Endothelial cell of umbilical vein (primary cell): ENCODE data around the gene PRIMPOL. TPM values are rescaled to one million over a fixed set of nuclear protein-coding genes. Genes with fewer than 3 reads are reported as not detected.
"Not testable (repeated sequence)": the region's sequence is repeated elsewhere in the genome, so short reads cannot be mapped to it uniquely, and the experiment has no call there.

ENCODE experiments used
- BruUV-seq: library from RNA; stranded (reverse); fragments of 400-500 nt; replicated peaks from 2 replicates; lab custom pipeline; 2021; lab: Mats Ljungman, UMichigan
- CTCF ChIA-PET: fragments of 300-600, 350-600 bp; sonication (Branson Sonifier 250); formaldehyde crosslinking; loops from one replicate; lab custom pipeline; 2021; ENCODE audit warnings: antibody characterized with exemption, inconsistent platforms; lab: Charles Lee
- POLR2A ChIA-PET: fragments of 300-600, 350-600 bp; sonication (Branson Sonifier 250); formaldehyde crosslinking; loops from one replicate; lab custom pipeline; 2021; ENCODE audit warnings: antibody characterized with exemption, inconsistent platforms; lab: Charles Lee
- DNase-seq: peaks from one replicate; pipeline ENCODE4 v3.0.0-alpha.2; 2011; ENCODE audit warnings: low read depth, low spot score
- FAIRE-seq: peaks from 2 replicates; lab custom pipeline; 2011; peaks lifted over from hg19 to GRCh38; lab: Jason Lieb, UNC
- H2AFZ ChIP-seq: 2 replicates; pipeline ENCODE4 v1.6.0; 2012; ENCODE audit warnings: low read depth, low read length, control low read depth, inconsistent platforms
- H3K27ac ChIP-seq: 2 replicates; pipeline ENCODE4 v1.5.1; 2011; ENCODE audit warnings: low read depth, mild to moderate bottlenecking, control low read depth, low read length, moderate library complexity; ENCODE audit not compliant: insufficient read depth
- H3K27me3 ChIP-seq, 2 experiments: 2 replicates each; pipeline versions ENCODE4 v1.6.0 to v1.6.1; 2011; ENCODE audit warnings: low read length in 2 of 2, mixed read lengths in 1 of 2; ENCODE audit not compliant: control insufficient read depth in 2 of 2, insufficient read depth in 2 of 2
- H3K36me3 ChIP-seq, 2 experiments: 2 replicates in 1 of 2; 3 replicates in 1 of 2; pipeline ENCODE4 v1.5.1; 2011; ENCODE audit warnings: low read length in 2 of 2, mild to moderate bottlenecking in 1 of 2, moderate library complexity in 1 of 2; ENCODE audit not compliant: control insufficient read depth in 2 of 2, insufficient read depth in 2 of 2; ENCODE audit errors: extremely low read depth in 1 of 2
- H3K4me1 ChIP-seq: 3 replicates; pipeline ENCODE4 v1.5.1; 2011; ENCODE audit warnings: mild to moderate bottlenecking, low read length; ENCODE audit not compliant: control insufficient read depth, insufficient read depth; ENCODE audit errors: extremely low read depth
- H3K4me2 ChIP-seq: 2 replicates; pipeline ENCODE4 v1.6.1; 2011; ENCODE audit warnings: low read length, control low read depth, mixed read lengths; ENCODE audit not compliant: insufficient read depth
- H3K4me3 ChIP-seq, 3 experiments: fragments of 200-600 bp in 1 of 3; sonication (generic), shearing (Covaris generic) in 1 of 3; replicated peaks in 1 of 3; 2 replicates each; pipeline ENCODE4 v1.5.1; 2011 to 2016; ENCODE audit warnings: control low read depth in 3 of 3, low read length in 3 of 3, mild to moderate bottlenecking in 2 of 3, inconsistent platforms in 1 of 3, low read depth in 1 of 3, moderate library complexity in 1 of 3; ENCODE audit not compliant: insufficient read depth in 1 of 3
- H3K79me2 ChIP-seq: 2 replicates; pipeline ENCODE4 v1.6.0; 2012; ENCODE audit warnings: low read length, inconsistent platforms; ENCODE audit not compliant: control insufficient read depth, insufficient read depth
- H3K9ac ChIP-seq: replicated peaks from 2 replicates; pipeline ENCODE3; 2011; ENCODE audit warnings: low read length, control low read depth; ENCODE audit not compliant: insufficient read depth; ENCODE audit errors: extremely low read depth
- H3K9me1 ChIP-seq: replicated peaks from 3 replicates; pipeline ENCODE4 v1.6.0; 2011; ENCODE audit warnings: mild to moderate bottlenecking, low read length; ENCODE audit not compliant: control insufficient read depth, insufficient read depth; ENCODE audit errors: extremely low read depth
- H3K9me3 ChIP-seq: replicated peaks from 2 replicates; pipeline ENCODE4 v1.5.1; 2012; ENCODE audit warnings: low read length, inconsistent platforms; ENCODE audit not compliant: control insufficient read depth, insufficient read depth
- H4K20me1 ChIP-seq: replicated peaks from 2 replicates; pipeline ENCODE3; 2011; ENCODE audit warnings: mild to moderate bottlenecking, low read length; ENCODE audit not compliant: control insufficient read depth, insufficient read depth; ENCODE audit errors: extremely low read depth
- EZH2 ChIP-seq: IDR thresholded peaks from 2 replicates; pipeline ENCODE4 v1.6.1; 2012; ENCODE audit warnings: borderline replicate concordance, low read depth, mild to moderate bottlenecking, moderate library complexity, low read length, inconsistent platforms; ENCODE audit not compliant: severe bottlenecking
- FOS ChIP-seq: IDR thresholded peaks from 2 replicates; pipeline ENCODE4 v1.6.1; 2011; ENCODE audit warnings: mild to moderate bottlenecking, low read length, moderate library complexity, borderline replicate concordance; ENCODE audit not compliant: insufficient read depth
- GATA2 ChIP-seq: IDR thresholded peaks from 2 replicates; pipeline ENCODE4 v1.7.0; 2011; ENCODE audit warnings: low read depth, mild to moderate bottlenecking, moderate library complexity, mixed read lengths, low read length; ENCODE audit not compliant: insufficient read length, insufficient read depth
- JUN ChIP-seq: IDR thresholded peaks from 2 replicates; pipeline ENCODE4 v1.6.1; 2011; ENCODE audit warnings: borderline replicate concordance, low read depth; ENCODE audit not compliant: insufficient read length, insufficient read depth
- MYC ChIP-seq: IDR thresholded peaks from one replicate; pipeline ENCODE4 v1.6.1; 2011; ENCODE audit warnings: mild to moderate bottlenecking, low read depth, low read length
- POLR2A ChIP-seq: IDR thresholded peaks from 2 replicates; pipeline ENCODE4 v1.6.1; 2012; ENCODE audit warnings: low read depth, mild to moderate bottlenecking, control low read depth, low read length
- POLR2AphosphoS5 ChIP-seq: IDR thresholded peaks from 2 replicates; pipeline ENCODE4 v1.6.1; 2012; ENCODE audit warnings: low read depth, mild to moderate bottlenecking, control low read depth, low read length, moderate library complexity; ENCODE audit not compliant: insufficient read depth
- dilution Hi-C: fragments of 300-500 bp; cut with MboI; formaldehyde crosslinking; loops from one replicate; pipeline ENCODE4 v1.15.0; 2019; ENCODE audit warnings: low sequenced_read_pairs; ENCODE audit not compliant: extremely low pct_ligation_motif_present
- intact Hi-C: fragments of 100-400 bp; cut with micrococcal nuclease; formaldehyde crosslinking; loops from one replicate; pipeline ENCODE4 v1.10.0; 2022
- polyA plus RNA-seq, 4 experiments: library from polyadenylated mRNA; depleted of rRNA in 3 of 4; stranded (reverse) in 3 of 4; unstranded in 1 of 4; fragments of >200 nt; gene quantifications; 2 replicates each; pipeline versions ENCODE4 v1.2.1 to v1.2.3, GENCODE V29; 2011 to 2012; ENCODE audit warnings: missing spikeins in 1 of 4
- total RNA-seq: library from RNA; stranded (reverse); gene quantifications from 2 replicates; pipeline ENCODE4 v1.2.3, GENCODE V29; 2021
- TF ChIP-seq, protein P1 (sequence below), 2 donors: IDR thresholded peaks; 1 replicate in 1 of 2; 2 replicates in 1 of 2; pipeline ENCODE4 v1.5.1; 2011; ENCODE audit warnings: low read length in 2 of 2, mild to moderate bottlenecking in 2 of 2, moderate library complexity in 2 of 2, control low read depth in 1 of 2, inconsistent platforms in 1 of 2, low read depth in 1 of 2; ENCODE audit not compliant: insufficient read depth in 1 of 2; ENCODE audit errors: extremely low read depth in 1 of 2

PRIMPOL gene
- total and polyA plus RNA-seq, 2 donors (not counting 3 experiments of a cell fraction or from before 2014, with no cell fraction given), result 5.9 to 11.1 TPM

- ChIA-PET POLR2A (no interaction called here), CTCF (interaction anchor here (1.1 kb wide), 1 partner anchor 47 kb away, joined by 3 read pairs; no protein-coding TSS in a partner anchor)
- no TSS peak for BruUV-seq
Measured at GRCh38 chr4:184621518-184621917, 28.0 kb upstream of the PRIMPOL start.

DNA sequence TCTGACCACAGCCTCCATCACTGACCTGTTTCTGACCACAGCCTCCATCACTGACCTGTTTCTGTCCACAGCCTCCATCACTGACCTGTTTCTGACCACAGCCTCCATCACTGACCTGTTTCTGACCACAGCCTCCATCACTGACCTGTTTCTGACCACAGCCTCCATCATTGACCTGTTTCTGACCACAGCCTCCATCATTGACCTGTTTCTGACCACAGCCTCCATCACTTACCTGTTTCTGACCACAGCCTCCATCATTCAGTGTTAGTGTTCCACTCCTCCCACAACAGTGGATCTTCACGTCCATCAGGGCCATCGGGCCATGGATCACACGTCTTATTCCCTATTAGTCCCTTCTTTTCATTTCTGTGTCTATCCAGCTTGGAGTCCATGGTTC, 25.0 kb upstream of the PRIMPOL start:
- CTCF ChIA-PET, result interaction anchor here (1.0 kb wide), 1 partner anchor 360 kb away, joined by 3 read pairs; no protein-coding TSS in a partner anchor
- peaks cover 0 to 15% of the 10 kb centered on the region in 2 experiments for H3K36me3 ChIP-seq
- DNase-seq, H3K4me3 ChIP-seq, H3K27me3 ChIP-seq, H4K20me1 ChIP-seq, FAIRE-seq, H3K4me2 ChIP-seq, H3K27ac ChIP-seq, H3K9ac ChIP-seq, H2AFZ ChIP-seq, H3K79me2 ChIP-seq, intact Hi-C loops, dilution Hi-C loops, H3K9me3 ChIP-seq, H3K9me1 ChIP-seq, POLR2A ChIA-PET, H3K4me1 ChIP-seq, BruUV-seq: not testable (repeated sequence)

More at GRCh38 chr4:184621518-184621917, 28.0 kb upstream of the PRIMPOL start:
- H3K4me2 ChIP-seq, result no peak overlapping the region
- no peak overlapping the region for H3K4me3 ChIP-seq
- intact Hi-C loops, result no loop called here
- TF ChIP-seq JUN (no peak), MYC (no peak), GATA2 (no peak), POLR2A (no peak), POLR2AphosphoS5 (no peak), EZH2 (no peak), FOS (no peak)
- TF ChIP-seq, protein P1, sequence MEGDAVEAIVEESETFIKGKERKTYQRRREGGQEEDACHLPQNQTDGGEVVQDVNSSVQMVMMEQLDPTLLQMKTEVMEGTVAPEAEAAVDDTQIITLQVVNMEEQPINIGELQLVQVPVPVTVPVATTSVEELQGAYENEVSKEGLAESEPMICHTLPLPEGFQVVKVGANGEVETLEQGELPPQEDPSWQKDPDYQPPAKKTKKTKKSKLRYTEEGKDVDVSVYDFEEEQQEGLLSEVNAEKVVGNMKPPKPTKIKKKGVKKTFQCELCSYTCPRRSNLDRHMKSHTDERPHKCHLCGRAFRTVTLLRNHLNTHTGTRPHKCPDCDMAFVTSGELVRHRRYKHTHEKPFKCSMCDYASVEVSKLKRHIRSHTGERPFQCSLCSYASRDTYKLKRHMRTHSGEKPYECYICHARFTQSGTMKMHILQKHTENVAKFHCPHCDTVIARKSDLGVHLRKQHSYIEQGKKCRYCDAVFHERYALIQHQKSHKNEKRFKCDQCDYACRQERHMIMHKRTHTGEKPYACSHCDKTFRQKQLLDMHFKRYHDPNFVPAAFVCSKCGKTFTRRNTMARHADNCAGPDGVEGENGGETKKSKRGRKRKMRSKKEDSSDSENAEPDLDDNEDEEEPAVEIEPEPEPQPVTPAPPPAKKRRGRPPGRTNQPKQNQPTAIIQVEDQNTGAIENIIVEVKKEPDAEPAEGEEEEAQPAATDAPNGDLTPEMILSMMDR (IDR thresholded peaks at IDR 0.05; ENCODE audit: extremely low read depth in 1 of 2, insufficient read depth in 1 of 2, low read depth in 1 of 2, low read length in 2 of 2), result no peak
- H3K27me3 ChIP-seq, result no peaks in the 10 kb centered on the region
- H3K9me3 ChIP-seq, result no peaks in the 10 kb centered on the region
- no peaks in the 10 kb centered on the region for H4K20me1 ChIP-seq
- H3K9me1 ChIP-seq, result no peaks in the 10 kb centered on the region
- H2AFZ ChIP-seq, result no peak overlapping the region
- DNase-seq (no peak), FAIRE-seq (no peak)
- dilution Hi-C loops, result no loop called here
- H3K4me1 ChIP-seq, result no peaks in the 10 kb centered on the region
- no peaks in the 10 kb centered on the region for H3K36me3 ChIP-seq
- H3K79me2 ChIP-seq, result no peaks in the 10 kb centered on the region
- no peak overlapping the region for H3K27ac ChIP-seq
- H3K9ac ChIP-seq, result no peak overlapping the region
